ENCODE measurements around the gene TNIK. TPM values are rescaled to one million over a fixed set of nuclear protein-coding genes. Genes with fewer than 3 reads are reported as not detected.

TNIK gene
- total RNA-seq, 4 donors from 2014 or later = 32.9 to 52.0 (median 40.2) TPM

GRCh38 chr3:171347301-171348039 lies 112.7 kb downstream of the TNIK start:
- 35 to 39% methylated on average over 3 of the region's 3 CpGs for WGBS, 2 donors (ENCODE audit: low coverage in 1 of 2)
- Histone ChIP-seq H3K9me3 (no peaks in the 10 kb centered on the region), H3K4me1 (peaks cover 7 to 27% (median 8%) of the 10 kb centered on the region in 4 donors), H3K4me3 (no peak overlapping the region), H3K27ac (no peak overlapping the region), H3K36me3 (no peaks in the 10 kb centered on the region), H3K27me3 (no peaks in the 10 kb centered on the region)
- DNase-seq = no peak
- in situ Hi-C loops (cut with MboI; ENCODE audit: low pct_ligation_motif_present in 1 of 4, low pct_unique_long_range_greater_than_20kb in 1 of 4, low sequenced_read_pairs in 3 of 4) = no loop called here
- TF ChIP-seq POLR2A (IDR thresholded peaks at IDR 0.05) = no peak
- no peak for TF ChIP-seq POLR2AphosphoS5 (IDR thresholded peaks at IDR 0.05)
- no peak for TF ChIP-seq EP300 (IDR thresholded peaks at IDR 0.05; ENCODE audit: low read depth)
- no peak for TF ChIP-seq CTCF (IDR thresholded peaks at IDR 0.05)
- intact Hi-C loops (cut with DNase I; ENCODE audit: low total_unique reads) = no loop called here

GRCh38 chr3:171346582-171347300 lies 113.5 kb downstream of the TNIK start:
- TF ChIP-seq EP300 (IDR thresholded peaks at IDR 0.05; ENCODE audit: low read depth) (no peak), CTCF (IDR thresholded peaks at IDR 0.05) (no peak), POLR2A (IDR thresholded peaks at IDR 0.05) (no peak), POLR2AphosphoS5 (IDR thresholded peaks at IDR 0.05) (no peak)

GRCh38 chr3:171346019-171346418 lies 114.2 kb downstream of the TNIK start:
- Histone ChIP-seq H3K36me3 (no peaks in the 10 kb centered on the region), H3K27ac (no peak overlapping the region), H3K27me3 (no peaks in the 10 kb centered on the region), H3K4me3 (no peak overlapping the region), H3K9me3 (no peaks in the 10 kb centered on the region), H3K4me1 (peaks cover 7 to 23% (median 9%) of the 10 kb centered on the region in 4 donors)
- 97 to 100% methylated on average over 1 of the region's 1 CpG for WGBS, 2 donors (ENCODE audit: low coverage in 1 of 2)
- in situ Hi-C loops (cut with MboI; ENCODE audit: low pct_ligation_motif_present in 1 of 4, low pct_unique_long_range_greater_than_20kb in 1 of 4, low sequenced_read_pairs in 3 of 4) = no loop called here
- intact Hi-C loops (cut with DNase I; ENCODE audit: low total_unique reads) = no loop called here
- DNase-seq = no peak
- TF ChIP-seq POLR2AphosphoS5 (IDR thresholded peaks at IDR 0.05) (no peak), CTCF (IDR thresholded peaks at IDR 0.05) (no peak), EP300 (IDR thresholded peaks at IDR 0.05; ENCODE audit: low read depth) (no peak), POLR2A (IDR thresholded peaks at IDR 0.05) (no peak)

More at GRCh38 chr3:171346582-171347300, 113.5 kb downstream of the TNIK start:
- intact Hi-C loops (cut with DNase I; ENCODE audit: low total_unique reads) = no loop called here
- WGBS, 2 donors (ENCODE audit: low coverage in 1 of 2) = 89 to 90% methylated on average over 3 of the region's 3 CpGs
- in situ Hi-C loops (cut with MboI; ENCODE audit: low pct_ligation_motif_present in 1 of 4, low pct_unique_long_range_greater_than_20kb in 1 of 4, low sequenced_read_pairs in 3 of 4) = no loop called here
- Histone ChIP-seq H3K9me3 (no peaks in the 10 kb centered on the region), H3K36me3 (no peaks in the 10 kb centered on the region), H3K4me1 (peaks cover 7 to 23% (median 8%) of the 10 kb centered on the region in 4 donors), H3K27ac (no peak overlapping the region), H3K4me3 (no peak overlapping the region), H3K27me3 (no peaks in the 10 kb centered on the region)
- DNase-seq = no peak

DNA sequence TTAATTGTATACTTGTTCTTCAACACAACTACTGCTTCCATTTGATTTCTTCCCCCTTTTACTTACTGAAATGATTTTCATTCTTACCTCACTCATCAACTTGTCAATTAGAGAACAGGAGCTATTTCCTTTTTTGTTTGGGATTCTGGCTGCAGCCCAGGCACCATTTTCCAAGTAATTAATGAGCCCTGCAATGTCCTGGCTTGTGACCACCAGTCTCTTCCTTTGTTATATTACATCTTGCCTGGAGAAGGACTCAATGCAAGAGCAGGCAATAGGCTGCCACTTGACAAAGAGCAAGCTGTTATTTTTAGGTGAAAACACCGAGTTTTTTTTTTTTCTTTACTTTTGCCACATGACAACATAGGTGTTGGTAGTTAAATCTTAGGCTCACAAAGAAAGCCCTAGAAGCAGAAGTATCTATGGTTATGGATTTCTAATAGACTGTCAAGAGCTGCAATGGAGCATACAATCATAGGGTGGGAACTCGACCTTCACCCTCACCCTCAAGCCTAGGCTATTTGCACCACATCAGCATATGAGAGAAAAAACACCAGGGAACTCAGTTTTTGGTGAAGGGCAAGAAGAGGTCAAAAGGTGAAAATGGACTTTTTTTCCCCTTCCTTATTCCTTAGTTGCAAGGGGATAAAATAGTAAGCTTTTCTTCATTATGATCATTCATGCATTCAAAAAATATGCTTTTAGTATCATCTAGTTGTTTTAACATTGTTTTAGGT lies 114.9 kb downstream of the TNIK start:
- TF ChIP-seq CTCF (IDR thresholded peaks at IDR 0.05) = no peak
- TF ChIP-seq EP300 (IDR thresholded peaks at IDR 0.05; ENCODE audit: low read depth) = no peak
- TF ChIP-seq POLR2AphosphoS5 (IDR thresholded peaks at IDR 0.05) = no peak
- TF ChIP-seq POLR2A (IDR thresholded peaks at IDR 0.05) = no peak
- Histone ChIP-seq H3K4me1 (peaks cover 7 to 29% (median 16%) of the 10 kb centered on the region in 4 donors), H3K36me3 (no peaks in the 10 kb centered on the region), H3K27ac (no peak overlapping the region), H3K4me3 (no peak overlapping the region), H3K9me3 (no peaks in the 10 kb centered on the region), H3K27me3 (no peaks in the 10 kb centered on the region)
- no peak for DNase-seq
- intact Hi-C loops (cut with DNase I; ENCODE audit: low total_unique reads) (no loop called here), in situ Hi-C loops (cut with MboI; ENCODE audit: low pct_ligation_motif_present in 1 of 4, low pct_unique_long_range_greater_than_20kb in 1 of 4, low sequenced_read_pairs in 3 of 4) (no loop called here)
- WGBS, 2 donors (ENCODE audit: low coverage in 1 of 2) = 84 to 92% methylated on average over 2 of the region's 2 CpGs
